Measurements from ENCODE around the gene ZNF428.
"Not testable (repeated sequence)": the region's sequence is repeated elsewhere in the genome, so short reads cannot be mapped to it uniquely, and the experiment has no call there.

The ZNF428 gene, protein sequence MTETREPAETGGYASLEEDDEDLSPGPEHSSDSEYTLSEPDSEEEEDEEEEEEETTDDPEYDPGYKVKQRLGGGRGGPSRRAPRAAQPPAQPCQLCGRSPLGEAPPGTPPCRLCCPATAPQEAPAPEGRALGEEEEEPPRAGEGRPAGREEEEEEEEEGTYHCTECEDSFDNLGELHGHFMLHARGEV

DNA sequence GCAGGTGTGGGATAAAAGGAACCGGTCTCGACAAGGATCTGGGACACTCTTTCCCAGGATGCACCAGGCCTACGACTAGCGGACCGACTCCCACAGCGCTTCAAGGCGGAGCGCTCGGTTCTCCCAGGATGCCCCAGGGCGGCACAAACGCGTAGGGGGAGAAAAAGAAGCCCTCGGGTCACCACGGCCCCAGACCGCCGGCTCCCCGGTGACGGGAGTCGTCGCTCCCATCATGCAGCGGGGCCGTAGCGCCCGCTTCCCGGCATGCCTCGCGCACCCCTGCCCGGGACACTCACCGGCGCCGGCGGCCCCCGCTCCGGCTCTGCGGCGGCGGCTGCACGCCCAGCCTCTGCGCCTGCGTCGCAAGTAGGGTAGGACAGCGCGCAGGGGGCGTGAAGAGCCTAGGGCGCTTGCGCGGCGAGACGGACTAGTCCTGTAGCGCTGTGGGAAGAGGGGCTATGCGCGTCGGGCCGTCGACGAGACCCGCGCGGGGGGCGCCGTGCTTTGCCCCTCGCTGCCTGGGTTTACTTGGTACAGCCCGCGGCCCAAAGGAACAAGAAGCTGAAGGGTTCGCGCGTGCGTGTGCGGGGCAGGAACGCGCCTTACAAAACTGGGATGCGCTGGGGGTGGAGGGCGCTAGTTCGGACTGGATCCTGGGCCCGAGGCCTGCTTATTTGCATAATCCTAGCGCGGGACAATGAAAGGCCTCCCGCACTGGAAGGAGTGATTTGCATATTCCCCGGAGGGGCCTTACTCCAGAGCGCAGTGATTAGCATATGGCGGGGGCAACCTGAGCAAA is at the start of gene ZNF428:
TSS of gene ZNF428 (minus strand) at position 368 of the 799 bp plus-strand sequence. CDS start 5,325 bp downstream, outside the sequence.
- DNase-seq = peak; percentile 83
- in situ Hi-C loops (cut with HindIII; ENCODE audit: low pct_ligation_motif_present, low pct_unique_long_range_greater_than_20kb, low sequenced_read_pairs) = no loop called here

DNA sequence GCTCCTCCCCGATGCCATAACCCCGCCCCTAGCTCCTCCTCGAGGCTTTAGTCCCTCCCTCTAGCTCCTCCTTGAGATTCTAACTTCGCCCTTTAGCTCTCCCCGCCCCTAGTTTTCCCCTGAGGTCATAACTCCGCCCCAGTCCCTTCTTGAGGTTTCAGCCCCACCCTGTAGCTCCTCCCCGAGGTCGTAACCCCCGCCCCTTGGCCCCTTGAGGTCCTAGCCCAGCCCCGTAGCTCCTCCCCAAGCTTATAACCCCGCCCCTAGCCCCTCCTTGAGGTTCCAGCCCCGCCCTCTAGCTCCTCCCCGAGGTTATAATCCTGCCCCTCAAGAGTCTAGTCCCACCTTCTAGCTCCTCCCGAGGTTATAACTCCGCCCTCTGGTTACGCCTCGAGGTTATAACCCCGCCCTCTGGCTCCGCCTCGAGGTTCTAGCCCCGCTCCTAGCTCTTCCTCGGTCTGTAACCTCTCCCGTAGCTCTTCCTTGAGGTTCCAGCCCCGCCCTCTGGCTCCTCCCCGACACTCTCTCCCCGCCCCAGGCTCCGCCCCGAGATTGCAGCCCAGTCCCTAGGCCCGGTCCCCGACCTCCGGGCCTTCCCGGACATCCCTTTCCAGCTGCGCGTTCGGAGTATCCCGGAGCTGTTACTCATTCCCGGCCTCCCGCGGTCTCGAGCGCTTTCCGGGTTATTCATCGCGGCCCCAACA is 49.1 kb upstream of the ZNF428 start:
- in situ Hi-C loops (cut with HindIII; ENCODE audit: low pct_ligation_motif_present, low pct_unique_long_range_greater_than_20kb, low sequenced_read_pairs) = no loop called here
- peak; percentile 96 for DNase-seq

DNA sequence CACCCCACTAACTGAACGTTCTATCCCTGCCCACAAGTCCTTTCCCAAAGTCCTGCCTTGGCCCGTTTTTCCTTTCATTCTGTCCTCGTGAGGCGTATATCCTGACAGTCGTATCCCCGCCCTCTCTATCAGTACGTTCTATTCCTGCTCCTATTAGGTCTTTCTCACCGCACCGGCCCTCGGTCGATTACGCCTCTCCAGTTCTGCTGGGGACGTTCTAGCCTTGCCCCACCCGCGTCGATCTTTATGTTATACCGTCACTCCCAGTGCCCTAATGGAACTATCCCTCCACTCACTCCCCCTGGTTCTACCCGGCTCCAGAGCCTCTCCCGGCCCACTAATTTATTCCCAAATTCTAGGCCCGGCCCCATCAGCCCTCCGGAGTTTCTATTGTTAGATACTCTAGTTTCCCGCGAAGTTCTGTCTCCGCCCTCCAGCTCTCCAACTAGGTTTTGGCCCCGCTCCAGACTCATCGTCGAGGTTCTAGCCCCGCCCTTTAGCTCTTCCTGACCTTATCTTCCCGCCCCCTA is 48.5 kb upstream of the ZNF428 start:
- in situ Hi-C loops (cut with HindIII; ENCODE audit: low pct_ligation_motif_present, low pct_unique_long_range_greater_than_20kb, low sequenced_read_pairs) = no loop called here
- DNase-seq = no peak

DNA sequence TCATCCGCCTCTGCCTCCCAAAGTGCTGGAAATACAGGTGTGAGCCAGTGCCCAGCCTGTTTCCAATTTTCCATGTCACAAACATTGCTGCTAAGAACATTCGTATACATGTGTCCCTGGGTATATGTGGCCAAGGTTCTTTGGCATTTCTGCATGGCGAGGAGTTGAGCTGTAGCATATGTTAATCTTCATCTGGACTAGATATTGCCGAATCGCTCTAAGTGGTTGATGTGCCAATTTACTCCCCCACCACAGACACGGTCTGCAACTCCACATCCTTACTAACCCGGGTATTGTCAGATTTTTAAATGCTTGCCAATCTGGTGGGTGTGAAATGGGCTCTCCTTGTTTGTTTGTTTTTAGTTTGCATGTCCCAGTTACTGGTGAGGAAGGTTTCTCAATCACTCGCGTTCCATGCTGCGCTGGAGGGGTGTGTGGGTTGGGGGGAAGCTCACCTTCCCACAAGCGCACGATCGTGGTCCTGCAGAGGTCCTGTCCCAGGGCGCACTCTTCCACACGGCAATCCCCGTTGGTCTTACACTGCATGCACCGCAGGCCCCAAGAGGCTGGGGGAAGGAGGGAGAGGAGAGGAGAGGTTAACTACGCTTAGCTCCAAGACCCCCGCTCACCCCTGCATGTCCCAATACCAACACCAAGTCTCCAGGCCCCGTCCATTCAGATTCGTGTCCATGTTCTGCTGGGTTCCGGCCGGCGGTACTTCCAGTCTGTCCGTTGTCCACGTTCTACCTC is 47.9 kb upstream of the ZNF428 start:
- in situ Hi-C loops (cut with HindIII; ENCODE audit: low pct_ligation_motif_present, low pct_unique_long_range_greater_than_20kb, low sequenced_read_pairs) = no loop called here
- no peak for DNase-seq

DNA sequence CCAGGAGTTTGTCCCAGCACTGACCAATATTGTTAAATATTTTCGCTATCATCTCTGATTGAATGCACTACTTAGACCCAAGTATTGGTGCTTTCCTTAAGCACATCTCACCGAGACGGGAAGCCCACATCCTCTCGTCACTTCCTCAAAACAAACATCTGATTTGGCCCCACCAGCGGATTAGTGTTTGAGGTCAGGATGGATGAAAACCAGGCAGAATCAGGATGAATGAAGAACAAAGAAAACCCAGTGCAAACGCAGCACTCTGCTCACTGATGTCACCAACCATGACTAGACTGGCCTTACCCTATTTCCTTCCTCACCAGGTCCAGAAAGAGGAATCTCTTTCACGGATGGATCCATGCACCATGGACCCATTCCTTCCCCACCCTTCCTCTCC is 44.6 kb upstream of the ZNF428 start:
- DNase-seq = no peak
- in situ Hi-C loops (cut with HindIII; ENCODE audit: low pct_ligation_motif_present, low pct_unique_long_range_greater_than_20kb, low sequenced_read_pairs) = no loop called here

DNA sequence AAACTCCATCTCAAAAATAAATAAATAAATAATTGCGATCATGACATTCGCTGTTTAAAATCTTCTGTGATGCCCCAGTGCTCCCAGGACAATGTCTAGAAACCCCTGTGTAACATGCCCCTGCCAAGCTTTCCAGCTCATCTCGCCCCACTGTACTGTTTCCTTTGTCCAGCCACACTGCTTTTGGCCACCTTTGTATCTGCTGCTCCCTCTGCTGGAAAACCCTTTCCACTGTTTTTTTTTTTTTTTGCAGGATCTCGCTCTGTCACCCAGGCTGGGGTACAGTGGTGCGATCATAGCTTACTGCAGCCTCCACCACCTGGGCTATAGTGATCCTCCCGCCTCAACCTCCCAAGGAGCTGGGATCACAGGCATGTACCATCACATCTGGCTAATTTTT is 43.1 kb upstream of the ZNF428 start:
- in situ Hi-C loops (cut with HindIII; ENCODE audit: low pct_ligation_motif_present, low pct_unique_long_range_greater_than_20kb, low sequenced_read_pairs) = no loop called here
- peak; percentile 50 for DNase-seq

DNA sequence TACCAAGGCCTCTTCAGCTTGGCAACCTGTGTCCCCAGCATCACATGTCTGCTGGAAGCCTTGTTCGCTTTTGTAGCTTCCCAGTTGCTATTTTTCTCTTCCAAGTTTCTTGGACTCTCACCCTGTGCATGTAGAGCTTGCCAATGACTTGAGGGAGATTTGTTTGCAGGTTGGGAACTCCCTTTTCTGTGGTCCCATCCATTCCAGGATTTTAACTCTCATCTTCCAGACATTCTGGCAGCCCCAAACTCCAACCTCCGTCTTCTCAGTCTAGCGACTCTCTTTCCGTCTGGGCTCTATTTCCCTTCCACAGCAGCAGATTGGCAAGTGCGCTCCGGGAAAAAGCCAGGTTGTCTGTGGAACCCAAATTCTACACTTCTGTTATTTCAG is 41.5 kb upstream of the ZNF428 start:
- no peak for DNase-seq
- in situ Hi-C loops (cut with HindIII; ENCODE audit: low pct_ligation_motif_present, low pct_unique_long_range_greater_than_20kb, low sequenced_read_pairs) = no loop called here

DNA sequence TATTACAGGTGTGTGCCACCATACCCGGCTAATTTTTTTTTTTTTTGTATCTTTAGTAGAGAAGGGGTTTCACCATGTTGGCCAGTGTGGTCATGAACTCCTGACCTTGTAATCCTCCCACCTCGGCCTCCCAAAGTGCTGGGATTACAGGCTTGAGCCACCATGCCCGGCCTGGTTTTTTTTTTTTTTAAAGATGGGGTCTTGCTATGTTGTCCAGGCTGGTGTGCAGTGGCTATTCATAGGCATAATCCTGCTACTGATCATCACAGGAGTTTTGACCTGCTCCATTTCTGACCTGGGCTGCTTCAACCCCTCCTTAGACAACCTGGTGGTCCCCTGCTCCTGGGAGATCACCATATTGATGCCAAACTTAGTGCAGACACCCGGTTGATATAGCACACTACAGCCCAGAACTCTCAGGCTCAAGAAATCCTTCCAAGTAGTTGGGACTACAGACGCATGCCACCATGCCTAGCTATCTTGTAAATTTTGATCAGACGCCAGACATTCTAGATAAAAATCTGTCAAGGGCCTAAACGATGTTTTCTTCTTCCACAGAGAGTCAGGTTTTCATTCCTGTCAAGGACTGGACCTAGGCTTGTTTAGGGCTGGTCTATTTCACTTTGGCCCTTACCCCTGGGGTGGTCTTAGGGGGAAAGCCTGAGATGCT is 41.0 kb upstream of the ZNF428 start:
- in situ Hi-C loops (cut with HindIII; ENCODE audit: low pct_ligation_motif_present, low pct_unique_long_range_greater_than_20kb, low sequenced_read_pairs) = no loop called here
- no peak for DNase-seq

DNA sequence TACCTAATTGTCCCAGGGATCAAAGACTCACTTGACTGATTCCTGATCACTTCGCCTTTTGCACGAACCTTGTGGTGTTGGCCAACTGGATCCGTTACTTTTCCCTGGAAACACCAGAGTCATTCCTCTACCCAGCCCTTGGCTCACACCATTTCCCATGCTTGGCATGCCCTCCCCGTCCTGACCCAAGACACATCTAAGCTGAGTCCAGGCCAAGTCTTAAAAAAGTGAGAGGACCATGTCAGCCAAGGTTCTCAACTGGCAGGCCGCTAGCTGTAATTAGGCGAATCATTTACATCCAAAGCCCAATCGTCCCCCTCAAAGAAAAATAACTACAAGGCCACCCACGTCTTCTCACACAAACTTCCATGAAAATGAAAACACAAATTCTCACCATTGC is 39.1 kb upstream of the ZNF428 start:
- in situ Hi-C loops (cut with HindIII; ENCODE audit: low pct_ligation_motif_present, low pct_unique_long_range_greater_than_20kb, low sequenced_read_pairs) = no loop called here

DNA sequence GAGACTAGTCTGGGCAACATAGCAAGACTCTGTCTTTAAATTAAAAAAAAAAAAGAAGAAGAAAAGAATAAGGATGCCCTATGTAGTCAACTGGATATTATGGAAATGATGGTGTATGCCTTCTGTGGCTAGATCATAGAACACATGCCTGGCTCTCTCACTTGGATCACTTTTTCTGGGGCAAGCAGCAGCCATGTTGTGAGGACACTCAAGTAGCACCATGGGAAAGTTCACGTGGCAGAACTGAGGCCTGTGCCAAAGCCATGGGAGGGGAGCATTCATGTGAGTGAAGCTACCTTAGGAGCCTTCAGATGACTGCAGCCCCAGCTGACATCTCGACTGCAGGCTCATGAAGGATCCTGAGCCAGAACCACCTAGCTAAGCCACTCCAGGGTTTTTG is 38.6 kb upstream of the ZNF428 start:
- DNase-seq = no peak
- in situ Hi-C loops (cut with HindIII; ENCODE audit: low pct_ligation_motif_present, low pct_unique_long_range_greater_than_20kb, low sequenced_read_pairs) = no loop called here

More for the DNA sequence above, 39.1 kb upstream of the ZNF428 start:
- no peak for DNase-seq

DNA sequence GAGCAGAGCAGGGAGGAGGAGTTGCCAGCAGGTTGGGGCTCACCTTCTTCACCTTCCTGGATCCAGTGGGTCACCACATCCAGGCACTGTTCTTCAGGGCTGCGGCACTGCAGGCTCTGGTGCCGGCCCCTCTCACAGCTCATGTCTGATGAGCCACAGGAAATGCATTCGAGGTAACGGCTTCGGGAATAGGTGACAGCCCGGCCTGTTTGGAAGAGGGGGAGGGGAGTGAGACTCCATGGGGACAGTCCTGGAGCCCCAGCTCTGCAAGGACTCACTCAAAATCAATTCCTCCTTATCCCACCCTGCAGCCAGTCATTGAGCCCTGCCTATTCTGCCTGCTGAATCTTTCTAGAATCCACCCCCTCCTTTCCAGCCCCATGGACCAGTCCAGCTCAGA is 37.0 kb upstream of the ZNF428 start:
- in situ Hi-C loops (cut with HindIII; ENCODE audit: low pct_ligation_motif_present, low pct_unique_long_range_greater_than_20kb, low sequenced_read_pairs) = no loop called here
- DNase-seq = no peak

DNA sequence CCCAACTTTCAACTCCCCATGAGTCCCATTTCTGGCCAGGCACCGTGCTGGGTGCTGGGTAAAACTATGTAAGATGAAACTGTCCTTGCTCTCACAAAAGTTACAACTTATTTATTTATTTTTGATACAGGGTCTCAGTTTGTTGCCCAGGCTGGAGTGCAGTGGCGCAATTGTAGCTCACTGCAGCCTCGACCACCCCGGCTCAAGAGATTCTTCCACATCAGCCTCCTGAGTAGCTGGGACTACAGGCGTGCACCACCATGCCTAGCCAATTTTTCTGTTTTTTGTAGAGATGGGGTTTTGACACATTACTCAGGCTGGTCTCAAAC is 33.1 kb upstream of the ZNF428 start:
- DNase-seq = no peak
- in situ Hi-C loops (cut with HindIII; ENCODE audit: low pct_ligation_motif_present, low pct_unique_long_range_greater_than_20kb, low sequenced_read_pairs) = no loop called here

DNA sequence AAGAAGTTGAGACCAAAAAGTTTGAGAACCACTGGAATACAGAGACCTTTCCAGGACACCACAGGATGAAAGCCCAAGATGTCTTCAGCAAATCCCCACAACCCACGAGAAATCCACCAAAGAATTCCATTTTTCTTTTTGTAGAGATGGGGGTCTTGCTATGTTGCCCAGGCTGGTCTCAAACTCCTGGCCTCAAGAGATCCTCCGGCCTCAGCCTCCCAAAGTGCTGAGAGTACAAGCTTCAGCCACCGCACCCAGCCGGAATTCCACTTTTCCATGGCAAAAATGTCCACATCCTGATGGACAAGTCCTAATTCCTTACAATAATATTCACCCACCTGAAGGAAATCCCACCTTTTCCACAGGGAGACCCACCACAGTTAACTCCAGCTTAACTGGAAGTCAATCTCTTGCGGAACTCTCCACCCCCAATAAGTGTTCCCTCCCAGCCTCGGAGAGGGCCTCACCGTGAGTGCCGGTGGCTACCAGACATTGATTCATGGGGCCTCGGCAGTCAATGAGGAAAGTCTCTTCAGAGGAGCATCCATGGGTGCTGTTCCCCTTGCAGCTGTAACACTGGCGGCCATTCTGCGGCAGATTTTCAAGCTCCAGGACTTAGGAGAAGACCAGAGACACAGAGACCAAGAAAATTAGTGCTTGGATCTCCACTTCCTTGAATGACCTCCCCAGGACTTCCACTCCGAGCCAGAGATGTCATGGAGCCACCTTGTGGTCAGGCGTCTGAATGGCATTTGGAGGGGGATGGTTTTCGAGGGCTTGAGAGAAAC is 32.5 kb upstream of the ZNF428 start:
- peak; percentile 69 for DNase-seq
- in situ Hi-C loops (cut with HindIII; ENCODE audit: low pct_ligation_motif_present, low pct_unique_long_range_greater_than_20kb, low sequenced_read_pairs) = no loop called here

DNA sequence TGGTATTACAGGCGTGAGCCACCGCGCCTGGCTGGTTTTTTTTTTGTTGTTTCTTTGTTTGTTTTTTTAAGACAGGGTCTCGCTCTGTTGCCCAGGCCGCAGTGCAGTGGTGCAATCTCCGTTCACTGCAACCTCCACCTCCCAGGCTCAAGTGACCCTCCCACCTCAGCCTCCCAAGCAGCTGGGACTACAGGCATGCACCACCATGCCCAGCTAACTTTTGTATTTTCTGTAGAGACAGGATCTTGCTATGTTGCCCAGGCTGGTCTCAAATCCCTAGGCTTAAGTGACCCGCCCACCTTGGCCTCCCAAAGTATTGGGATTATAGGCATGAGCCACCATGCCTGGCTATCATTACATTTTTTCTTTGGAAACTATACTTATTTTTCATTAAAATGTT is 30.8 kb upstream of the ZNF428 start:
- DNase-seq; in situ Hi-C loops (cut with HindIII; ENCODE audit: low pct_ligation_motif_present, low pct_unique_long_range_greater_than_20kb, low sequenced_read_pairs): not testable (repeated sequence)

DNA sequence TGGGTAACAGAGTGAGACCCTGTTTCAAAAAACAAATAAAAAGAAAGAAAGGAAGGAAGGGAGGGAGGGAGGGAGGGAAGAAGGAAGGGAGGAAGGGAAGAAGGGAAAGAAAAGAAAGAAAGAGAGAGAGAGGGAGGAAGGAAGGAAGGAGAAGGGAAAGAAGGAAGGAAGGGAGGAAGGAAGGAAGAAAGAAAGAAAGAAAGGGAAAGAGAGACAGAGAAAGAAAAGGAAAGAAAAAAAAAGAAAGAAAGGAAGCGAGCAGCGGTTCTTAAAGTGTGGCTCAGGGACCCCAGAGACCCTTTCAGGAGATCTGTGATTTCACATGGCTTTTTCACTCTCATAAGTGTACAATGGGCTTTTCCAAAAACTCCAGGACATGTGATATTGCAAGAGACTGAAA is 30.1 kb upstream of the ZNF428 start:
- no peak for DNase-seq
- in situ Hi-C loops (cut with HindIII; ENCODE audit: low pct_ligation_motif_present, low pct_unique_long_range_greater_than_20kb, low sequenced_read_pairs) = no loop called here

DNA sequence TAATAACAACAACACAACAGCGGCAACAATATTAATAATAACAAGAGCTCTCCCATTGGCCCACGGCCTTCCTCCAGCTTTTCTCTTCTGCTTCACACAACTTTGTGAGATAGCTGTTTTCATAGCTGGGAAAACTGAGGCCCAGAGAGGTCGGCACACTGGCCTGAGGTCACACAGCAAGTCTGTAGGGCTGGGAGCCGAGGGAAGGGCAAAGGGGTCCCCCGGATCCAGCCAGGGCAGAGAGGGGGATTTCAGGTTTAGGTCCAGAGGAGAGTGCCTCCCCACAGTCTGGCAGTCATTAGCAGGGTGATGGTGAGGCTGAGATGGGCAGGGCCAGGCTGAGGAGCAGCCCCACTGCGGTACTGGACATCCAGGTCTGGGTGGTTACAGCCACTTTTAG is 29.2 kb upstream of the ZNF428 start:
- no peak for DNase-seq
- in situ Hi-C loops (cut with HindIII; ENCODE audit: low pct_ligation_motif_present, low pct_unique_long_range_greater_than_20kb, low sequenced_read_pairs) = no loop called here

DNA sequence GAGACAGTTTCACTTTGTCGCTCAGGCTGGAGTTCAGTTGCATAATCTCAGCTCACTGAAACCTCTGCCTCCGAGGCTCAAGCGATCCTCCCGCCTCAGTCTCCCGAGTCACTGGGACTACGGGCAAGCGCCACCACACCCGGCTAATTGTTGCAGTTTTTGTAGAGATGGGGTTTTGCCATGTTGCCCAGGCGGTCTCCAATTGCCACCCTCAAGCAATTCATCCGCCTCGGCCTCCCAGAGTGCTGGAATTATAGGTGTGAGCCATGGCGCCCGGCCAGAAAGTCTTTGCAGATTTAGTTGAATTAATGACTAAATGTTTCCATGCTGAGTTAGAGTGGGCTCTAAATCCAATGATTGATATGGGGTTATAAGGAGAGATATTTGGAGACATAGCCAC is 24.8 kb upstream of the ZNF428 start:
- DNase-seq = no peak
- in situ Hi-C loops (cut with HindIII; ENCODE audit: low pct_ligation_motif_present, low pct_unique_long_range_greater_than_20kb, low sequenced_read_pairs) = no loop called here

DNA sequence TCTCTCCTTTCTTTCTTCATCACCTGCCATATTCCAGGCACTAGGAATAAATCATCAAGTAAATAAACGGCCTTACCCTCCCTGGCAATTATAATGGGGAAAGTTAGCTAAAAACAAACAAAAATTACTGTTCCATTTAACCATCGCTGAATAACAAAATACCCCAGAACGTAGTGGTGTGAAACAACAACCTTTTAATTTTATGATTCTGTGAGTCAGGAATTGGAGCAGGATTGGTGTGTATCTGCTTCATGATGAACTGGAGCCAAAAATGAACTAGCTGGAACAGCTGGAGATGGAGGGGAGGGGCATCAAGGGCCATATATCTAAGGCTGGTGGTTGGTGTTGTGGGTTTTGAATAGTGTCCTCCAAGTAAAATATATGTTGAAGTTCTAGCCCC is 23.9 kb upstream of the ZNF428 start:
- in situ Hi-C loops (cut with HindIII; ENCODE audit: low pct_ligation_motif_present, low pct_unique_long_range_greater_than_20kb, low sequenced_read_pairs) = no loop called here
- DNase-seq = no peak
